Esophagus squamous epithelium (tissue), 5 donors: Measurements from ENCODE around the gene PMM2. TPM values are rescaled to one million over a fixed set of nuclear protein-coding genes. Genes with fewer than 3 reads are reported as not detected.
"Not testable (repeated sequence)": the region's sequence is repeated elsewhere in the genome, so short reads cannot be mapped to it uniquely, and the experiment has no call there.

Source experiments
- DNase-seq: peaks from one replicate; lab custom pipeline; 2025; lab: John Stamatoyannopoulos, UW
- H3K27ac ChIP-seq, 4 donors: fragments of 200-600 bp; sonication (generic); one replicate each; pipeline ENCODE4 v1.5.1; 2016 to 2019; ENCODE audit warnings: mild to moderate bottlenecking in 1 of 4
- H3K27me3 ChIP-seq, 4 donors: fragments of 200-600 bp; sonication (generic); 1 replicate in 3 of 4; 2 replicates in 1 of 4; pipeline versions ENCODE4 v1.5.1 to v1.6.0; 2017 to 2021; ENCODE audit warnings: antibody characterized with exemption in 1 of 4
- H3K36me3 ChIP-seq, 3 donors: fragments of 200-600 bp; sonication (generic); one replicate each; pipeline ENCODE4 v1.5.1; 2016 to 2019
- H3K4me1 ChIP-seq, 3 donors: fragments of 200-600 bp; sonication (generic); one replicate each; pipeline ENCODE4 v1.5.1; 2017 to 2019
- H3K4me3 ChIP-seq, 4 donors: fragments of 200-600 bp; sonication (generic); 1 replicate in 3 of 4; 2 replicates in 1 of 4; pipeline ENCODE4 v1.5.1; 2016 to 2019; ENCODE audit warnings: mild to moderate bottlenecking in 2 of 4, moderate library complexity in 1 of 4
- H3K9me3 ChIP-seq, 3 donors: fragments of 200-600 bp; sonication (generic); one replicate each; pipeline ENCODE4 v1.5.1; 2016 to 2019
- POLR2A ChIP-seq, 4 donors: fragments of 450-650 bp; IDR thresholded peaks; one replicate each; pipeline ENCODE4 v1.6.1; 2017; ENCODE audit warnings: antibody characterized with exemption in 4 of 4, mild to moderate bottlenecking in 4 of 4, moderate library complexity in 3 of 4
- WGBS, 2 donors: methylation state at CpG; one replicate each; pipeline ENCODE4 v1.1.5; 2018; 5-methylcytosine and 5-hydroxymethylcytosine counted together
- intact Hi-C: fragments of 100-400 bp; cut with DNase I; formaldehyde crosslinking; loops from one replicate; pipeline ENCODE4 v1.15.0; 2022
- total RNA-seq, 4 donors: library from RNA; depleted of rRNA; stranded (reverse); fragments of >200 nt; gene quantifications; one replicate each; pipeline ENCODE4 v1.1.0, GENCODE V29; 2016
- TF ChIP-seq, protein P1 (sequence below), 6 experiments: fragments of 450-650 bp in 4 of 6; fragments of 200-600 bp in 2 of 6; sonication (generic) in 2 of 6; IDR thresholded peaks; one replicate each; pipeline ENCODE4 v1.5.1; 2016 to 2019; ENCODE audit warnings: antibody characterized with exemption in 6 of 6, mild to moderate bottlenecking in 4 of 6, moderate library complexity in 4 of 6
- donor health status: DM: yes; HTN: yes; CAD: no.

PMM2 gene
- total RNA-seq, 4 donors from 2014 or later: 36.3 to 54.3 (median 41.4) TPM

DNA sequence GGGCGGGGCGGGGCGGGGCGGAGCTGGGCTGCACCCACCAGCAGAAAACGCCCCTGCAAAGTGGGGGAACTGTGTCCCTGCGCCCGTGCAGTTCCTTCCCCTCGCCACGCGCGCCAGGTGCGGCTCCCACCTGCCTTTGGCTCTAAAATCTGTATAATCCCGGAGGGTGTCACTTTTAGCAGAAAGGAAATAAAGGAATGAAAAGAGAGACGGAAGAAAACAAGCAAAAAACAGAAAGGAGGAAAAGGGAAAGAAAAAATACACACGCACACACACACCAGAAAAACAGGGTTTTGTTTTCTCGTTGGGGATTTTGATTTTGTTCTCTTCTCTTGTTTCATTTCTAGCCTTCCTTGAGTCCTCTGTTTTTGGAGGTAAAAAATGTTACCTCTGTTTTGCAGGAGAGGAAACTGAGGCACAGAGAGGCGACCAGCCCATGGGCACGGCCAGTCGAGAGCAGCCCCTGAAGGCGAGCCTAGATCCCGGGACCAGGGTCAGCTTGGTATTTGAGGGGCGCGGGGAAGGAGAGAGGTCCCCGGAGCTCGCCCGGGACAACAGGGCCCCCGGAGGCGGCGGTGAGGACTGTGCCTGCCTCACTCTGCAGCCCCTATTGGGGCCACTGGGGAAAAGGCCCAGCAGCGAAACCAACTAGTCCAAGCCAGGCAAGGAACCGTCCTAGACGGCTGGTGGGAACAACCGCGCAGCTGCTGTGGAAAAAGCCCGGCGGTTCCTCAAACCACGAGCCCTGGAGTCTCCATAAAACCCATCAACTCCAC lies 71.8 kb downstream of the PMM2 start:
- peak overlapping the region; percentile 65 to 90 (median 80) for H3K4me3 ChIP-seq
- intact Hi-C loops: no loop called here
- peak overlapping the region; percentile 94 to 96 (median 94) for H3K27ac ChIP-seq
- 6 to 24% methylated on average over 15 to 21 of the region's 37 CpGs for WGBS, 2 donors
- DNase-seq: no peak
- no peaks in the 10 kb centered on the region for H3K9me3 ChIP-seq
- H3K27me3 ChIP-seq: no peaks in the 10 kb centered on the region
- H3K36me3 ChIP-seq: no peaks in the 10 kb centered on the region
- H3K4me1 ChIP-seq: peaks cover 32 to 74% (median 39%) of the 10 kb centered on the region in 3 donors
- TF ChIP-seq, protein P1, sequence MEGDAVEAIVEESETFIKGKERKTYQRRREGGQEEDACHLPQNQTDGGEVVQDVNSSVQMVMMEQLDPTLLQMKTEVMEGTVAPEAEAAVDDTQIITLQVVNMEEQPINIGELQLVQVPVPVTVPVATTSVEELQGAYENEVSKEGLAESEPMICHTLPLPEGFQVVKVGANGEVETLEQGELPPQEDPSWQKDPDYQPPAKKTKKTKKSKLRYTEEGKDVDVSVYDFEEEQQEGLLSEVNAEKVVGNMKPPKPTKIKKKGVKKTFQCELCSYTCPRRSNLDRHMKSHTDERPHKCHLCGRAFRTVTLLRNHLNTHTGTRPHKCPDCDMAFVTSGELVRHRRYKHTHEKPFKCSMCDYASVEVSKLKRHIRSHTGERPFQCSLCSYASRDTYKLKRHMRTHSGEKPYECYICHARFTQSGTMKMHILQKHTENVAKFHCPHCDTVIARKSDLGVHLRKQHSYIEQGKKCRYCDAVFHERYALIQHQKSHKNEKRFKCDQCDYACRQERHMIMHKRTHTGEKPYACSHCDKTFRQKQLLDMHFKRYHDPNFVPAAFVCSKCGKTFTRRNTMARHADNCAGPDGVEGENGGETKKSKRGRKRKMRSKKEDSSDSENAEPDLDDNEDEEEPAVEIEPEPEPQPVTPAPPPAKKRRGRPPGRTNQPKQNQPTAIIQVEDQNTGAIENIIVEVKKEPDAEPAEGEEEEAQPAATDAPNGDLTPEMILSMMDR (IDR thresholded peaks at IDR 0.05): peak in 2 of 6 experiments; percentile 13 to 38
- no peak for TF ChIP-seq POLR2A (IDR thresholded peaks at IDR 0.05)

DNA sequence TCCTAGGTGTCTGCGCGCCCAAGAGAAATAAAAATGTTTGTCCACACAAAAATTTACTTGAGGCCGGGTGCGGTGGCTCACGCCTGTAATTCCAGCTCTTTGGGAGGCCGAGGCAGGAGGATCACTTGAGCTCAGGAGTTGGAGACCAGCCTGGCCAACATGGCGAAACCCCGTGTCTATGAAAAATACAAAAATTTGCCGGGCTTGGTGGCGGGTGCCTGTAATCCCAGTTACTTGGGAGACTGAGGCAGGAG lies 72.3 kb downstream of the PMM2 start:
- intact Hi-C loops: loop anchor here (10.0 kb wide), 1 partner anchor 75 kb away; the partner anchor contains the start of genes PMM2 and TMEM186
- H3K9me3 ChIP-seq, H3K4me3 ChIP-seq, DNase-seq, H3K27me3 ChIP-seq, H3K36me3 ChIP-seq: not testable (repeated sequence)
- Histone ChIP-seq H3K4me1 (peaks cover 26 to 71% (median 34%) of the 10 kb centered on the region in 3 donors), H3K27ac (peak overlapping the region; percentile 94 to 96 (median 94))
- 97 to 98% methylated on average over 8 to 10 of the region's 10 CpGs for WGBS, 2 donors

DNA sequence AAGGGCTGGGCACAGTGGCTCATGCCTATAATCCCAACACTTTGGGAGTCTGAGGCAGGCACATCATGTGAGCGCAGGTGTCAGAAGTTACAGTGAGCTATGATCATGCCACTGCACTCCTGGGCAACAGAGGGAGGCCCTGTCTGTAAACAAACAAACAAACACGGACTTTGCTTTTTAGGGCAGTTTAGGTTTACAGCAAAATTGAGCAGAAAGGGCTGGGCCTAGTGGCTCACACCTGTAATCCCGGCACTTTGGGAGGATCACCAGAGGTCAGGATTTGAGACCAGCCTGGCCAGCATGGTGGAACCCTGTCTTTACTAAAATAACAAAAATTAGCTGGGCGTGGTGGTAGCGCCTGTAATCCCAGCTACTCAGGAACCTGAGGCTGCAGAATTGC lies 74.4 kb downstream of the PMM2 start:
- no peak for TF ChIP-seq POLR2A (IDR thresholded peaks at IDR 0.05)
- TF ChIP-seq, protein P1 (IDR thresholded peaks at IDR 0.05): no peak
- H3K27me3 ChIP-seq: no peaks in the 10 kb centered on the region
- WGBS, 2 donors: 88 to 90% methylated on average over 5 of the region's 5 CpGs
- no peaks in the 10 kb centered on the region for H3K36me3 ChIP-seq
- no peak for DNase-seq
- H3K27ac ChIP-seq: peak overlapping the region in 3 of 4 donors; percentile 94 to 96 (median 95)
- no peak overlapping the region for H3K4me3 ChIP-seq
- H3K9me3 ChIP-seq: no peaks in the 10 kb centered on the region
- H3K4me1 ChIP-seq: peaks cover 8 to 50% (median 13%) of the 10 kb centered on the region in 3 donors
- intact Hi-C loops: loop anchor here (10.0 kb wide), 1 partner anchor 77 kb away; the partner anchor contains the start of genes PMM2 and TMEM186

DNA sequence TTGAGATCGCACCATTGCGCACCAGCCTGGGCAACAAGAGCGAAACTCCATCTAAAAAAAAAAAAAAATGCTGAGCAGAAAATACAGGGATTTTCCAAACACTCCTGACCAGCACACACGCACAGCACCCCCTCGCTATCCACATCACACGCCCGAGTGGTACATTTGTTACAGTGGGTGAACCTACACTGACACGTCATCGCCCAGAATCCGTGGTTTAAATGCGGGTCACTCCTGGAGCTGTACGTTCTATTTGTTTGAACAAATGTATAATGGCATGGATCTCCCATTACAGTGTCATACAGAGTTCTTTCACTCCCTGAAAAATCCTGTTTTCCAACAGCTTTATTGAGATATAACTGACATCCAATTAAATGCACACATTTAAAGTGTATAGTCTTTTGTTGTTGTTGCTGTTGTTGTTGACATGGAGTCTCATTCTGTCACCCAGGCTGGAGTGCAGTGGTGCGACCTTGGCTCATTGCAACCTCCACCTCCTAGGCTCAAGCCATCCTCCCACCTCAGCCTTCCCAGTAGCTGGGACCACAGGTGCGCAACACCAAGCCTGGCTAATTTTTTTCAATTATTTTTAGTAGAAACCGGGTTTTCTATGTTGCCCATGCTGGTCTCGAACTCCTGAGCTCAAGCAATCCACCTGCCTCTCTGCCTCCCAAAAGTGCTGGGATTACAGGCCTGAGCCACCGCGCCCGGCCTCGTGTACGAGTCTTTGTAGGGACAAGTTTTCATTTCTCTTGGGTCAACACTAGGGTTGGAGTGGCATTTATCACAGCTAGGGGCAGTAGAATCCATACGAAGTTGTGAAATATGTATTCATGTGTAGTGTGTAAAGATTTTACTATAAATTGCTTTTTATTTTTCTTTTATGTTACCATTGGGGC lies 75.6 kb downstream of the PMM2 start:
- intact Hi-C loops: loop anchor here (10.0 kb wide), 1 partner anchor 78 kb away; the partner anchor contains the start of genes PMM2 and TMEM186

DNA sequence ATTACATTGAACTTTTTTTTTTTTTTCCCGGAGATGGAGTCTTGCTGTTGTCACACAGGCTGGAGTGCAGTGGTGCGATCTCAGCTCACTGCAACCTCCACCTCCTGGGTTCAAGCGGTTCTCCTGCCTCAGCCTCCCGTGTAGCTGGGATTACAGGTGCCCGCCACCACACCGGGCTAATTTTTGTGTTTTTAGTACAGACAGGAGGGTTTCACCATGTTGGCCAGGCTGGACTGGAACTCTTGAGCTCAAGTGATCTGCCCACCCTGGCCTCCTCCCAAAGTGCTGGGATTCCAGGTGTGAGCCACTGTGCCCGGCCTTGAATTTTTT lies 76.2 kb downstream of the PMM2 start:
- intact Hi-C loops: loop anchor here (10.0 kb wide), 1 partner anchor 79 kb away; the partner anchor contains the start of genes PMM2 and TMEM186
- not testable (repeated sequence) for H3K27ac ChIP-seq, H3K36me3 ChIP-seq, H3K9me3 ChIP-seq, H3K27me3 ChIP-seq, DNase-seq, H3K4me3 ChIP-seq
- peaks cover 8 to 49% (median 22%) of the 10 kb centered on the region in 3 donors for H3K4me1 ChIP-seq
- WGBS, 2 donors: 97 to 98% methylated on average over 6 to 7 of the region's 7 CpGs

More for the DNA sequence above, 75.6 kb downstream of the PMM2 start:
- no peaks in the 10 kb centered on the region for H3K36me3 ChIP-seq
- WGBS, 2 donors: 82 to 85% methylated on average over 22 of the region's 22 CpGs
- H3K9me3 ChIP-seq: no peaks in the 10 kb centered on the region
- no peak for DNase-seq
- H3K27me3 ChIP-seq: no peaks in the 10 kb centered on the region
- H3K4me3 ChIP-seq: no peak overlapping the region
- TF ChIP-seq, protein P1 (IDR thresholded peaks at IDR 0.05): peak in 3 of 6 experiments; percentile 13 to 45 (median 23)
- TF ChIP-seq POLR2A (IDR thresholded peaks at IDR 0.05): no peak
- H3K27ac ChIP-seq: no peak overlapping the region
- peaks cover 2 to 45% (median 16%) of the 10 kb centered on the region in 3 donors for H3K4me1 ChIP-seq
